ENCODE results near the gene NR5A2. TPM values are rescaled to one million over a fixed set of nuclear protein-coding genes. Genes with fewer than 3 reads are reported as not detected.
A peak's percentile ranks its signal among the peaks of the same experiment; 100 is the strongest.

NR5A2 gene
- total RNA-seq, 1 donor from 2014 or later = not detected

- Histone ChIP-seq H3K9me3 (ENCODE audit: low read depth) (no peaks in the 10 kb centered on the region), H3K4me1 (peaks cover 6% of the 10 kb centered on the region), H3F3A (ENCODE audit: low read depth) (no peaks in the 10 kb centered on the region), H3K27me3 (no peaks in the 10 kb centered on the region), H3K27ac (no peak overlapping the region), H3K9ac (no peak overlapping the region), H3K4me3 (no peak overlapping the region), H3K79me2 (ENCODE audit: low read depth) (no peaks in the 10 kb centered on the region), H3K36me3 (no peaks in the 10 kb centered on the region), H2AFZ (replicated peaks) (no peak overlapping the region), H3K4me2 (no peak overlapping the region), H4K20me1 (ENCODE audit: low read depth) (no peaks in the 10 kb centered on the region)
- TF ChIP-seq EZH2phosphoT487 (IDR thresholded peaks at IDR 0.05) = no peak
- Mint-ChIP-seq H3K36me3 (no peaks in the 10 kb centered on the region), H3K27ac (no peak overlapping the region), H3K4me1 (peaks cover 18% of the 10 kb centered on the region), H3K9me3 (no peaks in the 10 kb centered on the region), H3K4me3 (no peak overlapping the region), H3K27me3 (ENCODE audit: insufficient read depth, low read depth) (peaks cover 2% of the 10 kb centered on the region)
- DNase-seq (ENCODE audit: low spot score) = no peak
These were observed 105.6 kb downstream of the NR5A2 start for GRCh38 chr1:200133123-200133522.

- no peak overlapping the region for H3K27ac ChIP-seq
- H3K4me1 ChIP-seq = peaks cover 6% of the 10 kb centered on the region
- no peaks in the 10 kb centered on the region for H4K20me1 ChIP-seq (ENCODE audit: low read depth)
- no peaks in the 10 kb centered on the region for H3F3A ChIP-seq (ENCODE audit: low read depth)
- H3K9me3 ChIP-seq (ENCODE audit: low read depth) = no peaks in the 10 kb centered on the region
- no peak overlapping the region for H3K4me3 Mint-ChIP-seq
- TF ChIP-seq EZH2phosphoT487 (IDR thresholded peaks at IDR 0.05) (no peak), EZH2 (IDR thresholded peaks at IDR 0.05) (no peak)
- no peaks in the 10 kb centered on the region for H3K36me3 ChIP-seq
- H3K36me3 Mint-ChIP-seq = no peaks in the 10 kb centered on the region
- no peaks in the 10 kb centered on the region for H3K27me3 ChIP-seq
- H3K27me3 Mint-ChIP-seq (ENCODE audit: insufficient read depth, low read depth) = peaks cover 2% of the 10 kb centered on the region
- no peak overlapping the region for H3K4me3 ChIP-seq
- peaks cover 15% of the 10 kb centered on the region for H3K4me1 Mint-ChIP-seq
- DNase-seq (ENCODE audit: low spot score) = no peak
- no peak overlapping the region for H3K4me2 ChIP-seq
- H3K9ac ChIP-seq = no peak overlapping the region
- H3K9me3 Mint-ChIP-seq = no peaks in the 10 kb centered on the region
- no peaks in the 10 kb centered on the region for H3K79me2 ChIP-seq (ENCODE audit: low read depth)
- H3K27ac Mint-ChIP-seq = no peak overlapping the region
- no peak overlapping the region for H2AFZ ChIP-seq (replicated peaks)
These were observed 106.6 kb downstream of the NR5A2 start for GRCh38 chr1:200134116-200134515.

GRCh38 chr1:200136384-200136783 lies 108.9 kb downstream of the NR5A2 start:
- no peak overlapping the region for H3K27ac ChIP-seq
- TF ChIP-seq CTCF (IDR thresholded peaks at IDR 0.05) (no peak), EZH2 (IDR thresholded peaks at IDR 0.05) (no peak), EZH2phosphoT487 (IDR thresholded peaks at IDR 0.05) (no peak)
- no peaks in the 10 kb centered on the region for H3K4me1 ChIP-seq
- H3K9me3 ChIP-seq (ENCODE audit: low read depth) = no peaks in the 10 kb centered on the region
- no peak overlapping the region for H2AFZ ChIP-seq (replicated peaks)
- no peaks in the 10 kb centered on the region for H4K20me1 ChIP-seq (ENCODE audit: low read depth)
- H3K36me3 ChIP-seq = no peaks in the 10 kb centered on the region
- no peak overlapping the region for H3K9ac ChIP-seq
- DNase-seq (ENCODE audit: low spot score) = no peak
- no peak overlapping the region for H3K4me2 ChIP-seq
- peaks cover 2% of the 10 kb centered on the region for H3K27me3 Mint-ChIP-seq (ENCODE audit: insufficient read depth, low read depth)
- no peaks in the 10 kb centered on the region for H3K27me3 ChIP-seq
- H3K36me3 Mint-ChIP-seq = no peaks in the 10 kb centered on the region
- H3K79me2 ChIP-seq (ENCODE audit: low read depth) = no peaks in the 10 kb centered on the region
- H3K4me3 ChIP-seq = no peak overlapping the region
- H3K27ac Mint-ChIP-seq = no peak overlapping the region
- no peaks in the 10 kb centered on the region for H3K9me3 Mint-ChIP-seq
- H3F3A ChIP-seq (ENCODE audit: low read depth) = no peaks in the 10 kb centered on the region
- H3K4me1 Mint-ChIP-seq = peaks cover 7% of the 10 kb centered on the region
- no peak overlapping the region for H3K4me3 Mint-ChIP-seq

GRCh38 chr1:200139661-200140250 lies 112.2 kb downstream of the NR5A2 start:
- H3K79me2 ChIP-seq (ENCODE audit: low read depth) = no peaks in the 10 kb centered on the region

More at GRCh38 chr1:200139661-200140250, 112.2 kb downstream of the NR5A2 start:
- no peaks in the 10 kb centered on the region for H3K36me3 ChIP-seq
- H3K4me1 Mint-ChIP-seq = peaks cover 7% of the 10 kb centered on the region
- H3K27ac Mint-ChIP-seq = no peak overlapping the region
- H3K27me3 ChIP-seq = no peaks in the 10 kb centered on the region
- H3K36me3 Mint-ChIP-seq = no peaks in the 10 kb centered on the region
- H3K4me1 ChIP-seq = no peaks in the 10 kb centered on the region
- no peaks in the 10 kb centered on the region for H3K9me3 ChIP-seq (ENCODE audit: low read depth)
- no peaks in the 10 kb centered on the region for H4K20me1 ChIP-seq (ENCODE audit: low read depth)
- H3K27ac ChIP-seq = no peak overlapping the region
- H2AFZ ChIP-seq (replicated peaks) = no peak overlapping the region
- no peak overlapping the region for H3K9ac ChIP-seq
- DNase-seq (ENCODE audit: low spot score) = peak; percentile 74
- H3K27me3 Mint-ChIP-seq (ENCODE audit: insufficient read depth, low read depth) = no peaks in the 10 kb centered on the region
- no peak overlapping the region for H3K4me2 ChIP-seq
- no peak overlapping the region for H3K4me3 Mint-ChIP-seq
- H3K9me3 Mint-ChIP-seq = no peaks in the 10 kb centered on the region
- H3K4me3 ChIP-seq = no peak overlapping the region
- H3F3A ChIP-seq (ENCODE audit: low read depth) = no peaks in the 10 kb centered on the region
- TF ChIP-seq EZH2 (IDR thresholded peaks at IDR 0.05) (no peak), CTCF (IDR thresholded peaks at IDR 0.05) (peak; percentile 79), EZH2phosphoT487 (IDR thresholded peaks at IDR 0.05) (no peak)

Data from neural progenitor cell (in vitro differentiated cells).